Esophagus muscularis mucosa (tissue), 4 donors: ENCODE data around the gene FMN1. TPM values are rescaled to one million over a fixed set of nuclear protein-coding genes. Genes with fewer than 3 reads are reported as not detected.
A peak's percentile ranks its signal among the peaks of the same experiment; 100 is the strongest.

ENCODE experiments used
- DNase-seq: peaks from one replicate; pipeline ENCODE4 v3.0.0-alpha.2; 2017; ENCODE audit errors: extremely low spot score
- H3K27ac ChIP-seq, 4 donors: fragments of 200-600 bp; sonication (generic); replicated peaks in 1 of 4; 1 replicate in 3 of 4; 2 replicates in 1 of 4; pipeline ENCODE4 v1.5.1; 2016 to 2019; ENCODE audit warnings: mild to moderate bottlenecking in 1 of 4
- H3K27me3 ChIP-seq, 4 donors: fragments of 200-600 bp; sonication (generic); one replicate each; pipeline versions ENCODE4 v1.5.1 to v1.6.0; 2016 to 2019
- H3K36me3 ChIP-seq, 4 donors: fragments of 200-600 bp; sonication (generic); one replicate each; pipeline ENCODE4 v1.5.1; 2016 to 2019
- H3K4me1 ChIP-seq, 4 donors: fragments of 200-600 bp; sonication (generic); one replicate each; pipeline ENCODE4 v1.5.1; 2016 to 2019
- H3K4me3 ChIP-seq, 4 donors: fragments of 200-600 bp; sonication (generic); 1 replicate in 2 of 4; 2 replicates in 2 of 4; pipeline ENCODE4 v1.5.1; 2016 to 2019; ENCODE audit warnings: mild to moderate bottlenecking in 4 of 4, moderate library complexity in 1 of 4
- H3K9me3 ChIP-seq, 4 donors: fragments of 200-600 bp; sonication (generic); 1 replicate in 3 of 4; 2 replicates in 1 of 4; pipeline ENCODE4 v1.5.1; 2016 to 2019
- EP300 ChIP-seq: sonication (generic); formaldehyde crosslinking; IDR thresholded peaks from one replicate; pipeline ENCODE4 v1.6.1; 2017; ENCODE audit warnings: antibody characterized with exemption
- POLR2A ChIP-seq: fragments of 450-650 bp; IDR thresholded peaks from one replicate; pipeline ENCODE4 v1.6.1; 2017; ENCODE audit warnings: antibody characterized with exemption, moderate library complexity, mild to moderate bottlenecking, low read depth
- POLR2AphosphoS5 ChIP-seq, 2 donors: sonication (generic); formaldehyde crosslinking; IDR thresholded peaks; one replicate each; pipeline ENCODE4 v1.6.1; 2017; ENCODE audit warnings: antibody characterized with exemption in 2 of 2
- WGBS: methylation state at CpG from one replicate; pipeline ENCODE4 v1.1.5; 2018; 5-methylcytosine and 5-hydroxymethylcytosine counted together
- intact Hi-C: fragments of 100-400 bp; cut with DNase I; formaldehyde crosslinking; loops from one replicate; pipeline ENCODE4 v1.15.1; 2023
- total RNA-seq, 4 donors: library from RNA; depleted of rRNA; stranded (reverse); fragments of >200 nt; gene quantifications; one replicate each; pipeline versions ENCODE4 v1.1.0 to v1.2.1, GENCODE V29; 2016
- TF ChIP-seq, protein P1 (sequence below), 3 experiments: fragments of 200-600 bp in 2 of 3; fragments of 450-650 bp in 1 of 3; sonication (generic) in 2 of 3; IDR thresholded peaks; one replicate each; pipeline ENCODE4 v1.5.1; 2017 to 2019; ENCODE audit warnings: antibody characterized with exemption in 3 of 3, mild to moderate bottlenecking in 2 of 3, moderate library complexity in 1 of 3

FMN1 gene
- total RNA-seq, 4 donors from 2014 or later, result 4.8 to 12.5 (median 8.6) TPM

DNA sequence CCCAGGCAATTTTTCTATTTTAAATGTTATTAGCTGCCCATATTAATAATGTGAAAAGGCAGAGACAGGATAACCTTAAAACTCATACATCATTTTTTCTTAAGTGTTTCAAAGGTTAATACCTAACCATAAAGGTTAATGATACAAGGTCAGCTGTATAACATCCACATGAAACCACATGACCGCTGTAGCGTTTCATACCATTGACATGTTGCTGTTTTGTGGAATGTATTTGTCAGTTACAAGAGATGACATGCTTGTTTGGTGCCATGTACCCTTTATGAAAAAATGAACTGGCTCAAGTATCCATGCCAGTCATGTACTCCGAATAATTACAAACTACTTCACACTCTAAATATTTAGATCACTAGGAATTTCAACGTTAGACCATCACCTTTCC is 207.4 kb downstream of the FMN1 start:
- TF ChIP-seq POLR2AphosphoS5 (IDR thresholded peaks at IDR 0.05) (no peak), EP300 (no peak), POLR2A (no peak)
- TF ChIP-seq, protein P1, sequence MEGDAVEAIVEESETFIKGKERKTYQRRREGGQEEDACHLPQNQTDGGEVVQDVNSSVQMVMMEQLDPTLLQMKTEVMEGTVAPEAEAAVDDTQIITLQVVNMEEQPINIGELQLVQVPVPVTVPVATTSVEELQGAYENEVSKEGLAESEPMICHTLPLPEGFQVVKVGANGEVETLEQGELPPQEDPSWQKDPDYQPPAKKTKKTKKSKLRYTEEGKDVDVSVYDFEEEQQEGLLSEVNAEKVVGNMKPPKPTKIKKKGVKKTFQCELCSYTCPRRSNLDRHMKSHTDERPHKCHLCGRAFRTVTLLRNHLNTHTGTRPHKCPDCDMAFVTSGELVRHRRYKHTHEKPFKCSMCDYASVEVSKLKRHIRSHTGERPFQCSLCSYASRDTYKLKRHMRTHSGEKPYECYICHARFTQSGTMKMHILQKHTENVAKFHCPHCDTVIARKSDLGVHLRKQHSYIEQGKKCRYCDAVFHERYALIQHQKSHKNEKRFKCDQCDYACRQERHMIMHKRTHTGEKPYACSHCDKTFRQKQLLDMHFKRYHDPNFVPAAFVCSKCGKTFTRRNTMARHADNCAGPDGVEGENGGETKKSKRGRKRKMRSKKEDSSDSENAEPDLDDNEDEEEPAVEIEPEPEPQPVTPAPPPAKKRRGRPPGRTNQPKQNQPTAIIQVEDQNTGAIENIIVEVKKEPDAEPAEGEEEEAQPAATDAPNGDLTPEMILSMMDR (IDR thresholded peaks at IDR 0.05), result no peak
- intact Hi-C loops, result no loop called here
- H3K9me3 ChIP-seq, result no peaks in the 10 kb centered on the region
- H3K27ac ChIP-seq, result peak overlapping the region; percentile 8 to 29 (median 16)
- DNase-seq, result no peak
- 47% methylated on average over 4 of the region's 4 CpGs for WGBS
- H3K36me3 ChIP-seq, result no peaks in the 10 kb centered on the region
- H3K4me1 ChIP-seq, result peaks cover 0 to 42% (median 33%) of the 10 kb centered on the region in 4 donors
- no peaks in the 10 kb centered on the region for H3K27me3 ChIP-seq
- H3K4me3 ChIP-seq, result no peak overlapping the region

DNA sequence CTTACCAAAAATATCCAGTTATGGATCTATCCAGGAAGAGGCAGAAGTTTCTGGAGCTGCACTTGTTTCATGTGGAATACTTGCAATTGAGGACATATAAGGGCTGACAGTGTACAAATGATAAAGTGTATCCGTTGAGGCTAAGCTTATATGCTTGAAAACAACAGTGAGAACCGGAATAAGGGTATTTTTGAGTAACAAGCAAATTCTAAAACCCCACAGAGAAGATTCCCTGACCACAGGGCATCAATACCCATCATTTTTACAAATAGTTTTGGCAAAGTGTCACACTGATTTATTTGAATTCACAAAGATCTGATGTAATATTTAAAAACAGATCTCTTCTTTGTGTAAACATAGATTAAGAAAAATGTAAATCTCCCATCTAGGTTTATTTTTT is 208.4 kb downstream of the FMN1 start:
- TF ChIP-seq, protein P1 (IDR thresholded peaks at IDR 0.05), result no peak
- TF ChIP-seq POLR2A (no peak), POLR2AphosphoS5 (IDR thresholded peaks at IDR 0.05) (no peak), EP300 (no peak)
- DNase-seq, result no peak
- Histone ChIP-seq H3K4me3 (no peak overlapping the region), H3K27ac (peak overlapping the region in 3 of 4 donors; percentile 8 to 20 (median 20)), H3K36me3 (no peaks in the 10 kb centered on the region), H3K4me1 (peaks cover 0 to 35% (median 28%) of the 10 kb centered on the region in 4 donors), H3K27me3 (no peaks in the 10 kb centered on the region), H3K9me3 (no peaks in the 10 kb centered on the region)
- intact Hi-C loops, result no loop called here
- 32% methylated on average over 2 of the region's 2 CpGs for WGBS

DNA sequence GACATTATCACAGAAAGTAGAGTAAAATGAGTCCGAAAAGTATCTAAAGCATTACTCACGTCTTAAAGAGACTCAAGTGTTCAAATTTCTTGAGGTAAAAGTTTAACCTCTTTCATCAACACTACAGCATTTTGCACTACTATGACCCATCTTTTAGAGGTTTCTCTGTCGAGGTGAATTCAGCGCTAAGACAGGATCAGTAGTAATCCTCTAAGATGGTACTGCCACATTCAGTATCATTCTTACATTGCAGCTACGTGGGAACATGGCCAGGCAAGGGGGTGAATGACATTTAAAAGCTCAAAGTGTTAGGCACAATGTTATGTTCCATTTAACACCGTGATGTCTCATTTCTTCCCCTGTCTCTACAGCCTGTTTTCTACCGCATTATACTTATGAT is 210.8 kb downstream of the FMN1 start:
- intact Hi-C loops, result no loop called here
- WGBS, result 83% methylated on average over 7 of the region's 7 CpGs
- Histone ChIP-seq H3K27me3 (no peaks in the 10 kb centered on the region), H3K36me3 (no peaks in the 10 kb centered on the region), H3K4me3 (no peak overlapping the region), H3K9me3 (no peaks in the 10 kb centered on the region), H3K27ac (no peak overlapping the region), H3K4me1 (peaks cover 0 to 43% (median 32%) of the 10 kb centered on the region in 4 donors)
- no peak for DNase-seq
- TF ChIP-seq EP300 (no peak), POLR2A (no peak), POLR2AphosphoS5 (IDR thresholded peaks at IDR 0.05) (no peak)
- TF ChIP-seq, protein P1 (IDR thresholded peaks at IDR 0.05), result no peak

DNA sequence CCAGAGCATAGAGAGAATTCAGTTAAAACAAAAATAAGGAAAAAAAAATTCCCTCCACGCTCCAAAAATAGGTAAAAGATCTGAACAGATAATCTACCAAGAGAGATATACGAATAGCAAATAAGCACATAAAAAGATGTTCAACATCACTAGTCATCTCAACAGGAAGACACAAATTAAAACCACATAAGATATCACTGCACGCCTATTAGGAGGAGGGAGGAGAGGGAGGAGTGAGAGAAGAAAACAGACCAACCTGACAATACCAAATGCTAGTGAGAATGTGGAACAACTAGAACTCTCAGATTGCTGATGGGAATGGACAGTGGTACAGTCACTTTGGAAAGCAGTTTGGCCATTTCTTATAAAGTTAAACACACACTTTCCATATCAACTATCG is 212.5 kb downstream of the FMN1 start:
- intact Hi-C loops, result no loop called here
- no peak overlapping the region for H3K27ac ChIP-seq
- WGBS, result 91% methylated on average over 4 of the region's 4 CpGs
- no peak for DNase-seq
- H3K27me3 ChIP-seq, result no peaks in the 10 kb centered on the region
- H3K4me3 ChIP-seq, result no peak overlapping the region
- no peaks in the 10 kb centered on the region for H3K9me3 ChIP-seq
- H3K36me3 ChIP-seq, result no peaks in the 10 kb centered on the region
- peaks cover 0 to 33% (median 30%) of the 10 kb centered on the region in 4 donors for H3K4me1 ChIP-seq
- no peak for TF ChIP-seq POLR2A
- no peak for TF ChIP-seq EP300
- no peak for TF ChIP-seq POLR2AphosphoS5 (IDR thresholded peaks at IDR 0.05)
- TF ChIP-seq, protein P1 (IDR thresholded peaks at IDR 0.05), result no peak

DNA sequence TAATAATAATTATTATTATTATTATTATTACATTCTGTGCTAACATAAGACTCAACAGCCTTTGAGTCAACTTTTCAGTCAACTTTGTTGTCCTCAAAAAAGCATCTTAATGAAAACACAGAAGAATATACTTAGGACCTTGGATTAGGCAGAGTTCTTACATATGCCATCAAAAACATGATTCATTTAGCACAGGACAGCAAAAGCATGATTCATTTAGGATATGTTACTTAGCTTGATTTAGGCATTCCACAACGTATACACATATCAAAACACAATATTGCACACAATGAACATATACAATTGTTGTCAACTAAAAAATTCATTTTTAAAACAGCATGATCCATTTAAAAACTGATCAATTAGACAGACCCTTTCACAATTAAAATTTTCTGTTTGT is 213.0 kb downstream of the FMN1 start:
- H3K27me3 ChIP-seq, result no peaks in the 10 kb centered on the region
- H3K27ac ChIP-seq, result no peak overlapping the region
- H3K36me3 ChIP-seq, result no peaks in the 10 kb centered on the region
- peaks cover 0 to 28% (median 25%) of the 10 kb centered on the region in 4 donors for H3K4me1 ChIP-seq
- intact Hi-C loops, result no loop called here
- no peak for DNase-seq
- TF ChIP-seq, protein P1 (IDR thresholded peaks at IDR 0.05), result no peak
- no peak for TF ChIP-seq POLR2A
- no peak for TF ChIP-seq POLR2AphosphoS5 (IDR thresholded peaks at IDR 0.05)
- TF ChIP-seq EP300, result no peak
- no peaks in the 10 kb centered on the region for H3K9me3 ChIP-seq
- 77% methylated on average over 1 of the region's 1 CpG for WGBS
- H3K4me3 ChIP-seq, result no peak overlapping the region
